NCI-H2196 treated with DMSO at 0.1 percent for 48 hours (cell line): Measurements from ENCODE around the gene LRRC8D.

Experiments
- DNase-seq: peaks from one replicate; lab custom pipeline; 2025; ENCODE audit not compliant: unreplicated experiment; lab: John Stamatoyannopoulos, UW

LRRC8D gene

GRCh38 chr1:89953131-89953626 is 132.3 kb downstream of the LRRC8D start:
- DNase-seq = no peak

- DNase-seq = no peak
Measured at GRCh38 chr1:89953929-89954328, 133.1 kb downstream of the LRRC8D start.

GRCh38 chr1:89954401-89954800 is 133.6 kb downstream of the LRRC8D start:
- DNase-seq = no peak

DNA sequence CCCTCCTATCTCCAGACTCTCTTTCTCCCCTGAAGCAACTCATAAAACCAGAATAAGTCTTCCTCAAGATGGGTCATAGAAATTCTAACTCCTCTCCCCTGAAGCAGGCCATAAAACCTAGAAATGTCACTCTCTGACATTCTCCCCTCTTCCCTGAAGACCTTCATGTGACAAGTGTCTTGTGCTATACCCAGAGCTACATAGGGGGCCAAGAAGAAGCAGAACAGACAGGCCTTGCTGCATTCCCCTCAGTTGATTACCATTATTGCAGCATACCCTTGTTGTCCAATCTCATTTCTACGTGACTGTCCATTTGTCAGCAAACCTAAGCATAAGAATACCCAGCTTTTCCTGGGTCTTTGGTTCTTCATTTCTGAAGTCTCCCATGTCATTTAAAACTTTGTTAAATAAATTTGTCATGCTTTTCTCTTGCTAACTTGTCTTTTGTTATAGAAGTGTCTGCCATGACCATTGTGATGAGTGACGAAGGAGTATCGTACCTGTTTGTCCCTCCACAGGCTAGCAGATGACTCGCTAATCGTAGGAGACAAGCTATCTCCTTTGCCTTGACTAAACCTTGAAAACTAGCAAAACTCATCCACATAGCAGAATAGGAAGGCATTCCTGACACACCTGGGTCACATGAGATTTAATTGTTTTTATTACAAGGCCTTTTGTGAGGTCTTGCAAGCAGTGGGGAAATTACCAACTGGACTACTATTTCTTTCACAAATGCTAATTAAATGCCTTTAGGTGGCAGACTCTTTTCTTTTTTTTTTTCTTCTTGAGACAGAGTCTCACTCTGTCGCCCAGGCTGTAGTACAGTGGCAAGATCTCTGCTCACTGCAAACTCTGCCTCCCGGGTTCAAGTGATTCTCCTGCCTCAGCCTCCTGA is 134.7 kb downstream of the LRRC8D start:
- DNase-seq = no peak

DNA sequence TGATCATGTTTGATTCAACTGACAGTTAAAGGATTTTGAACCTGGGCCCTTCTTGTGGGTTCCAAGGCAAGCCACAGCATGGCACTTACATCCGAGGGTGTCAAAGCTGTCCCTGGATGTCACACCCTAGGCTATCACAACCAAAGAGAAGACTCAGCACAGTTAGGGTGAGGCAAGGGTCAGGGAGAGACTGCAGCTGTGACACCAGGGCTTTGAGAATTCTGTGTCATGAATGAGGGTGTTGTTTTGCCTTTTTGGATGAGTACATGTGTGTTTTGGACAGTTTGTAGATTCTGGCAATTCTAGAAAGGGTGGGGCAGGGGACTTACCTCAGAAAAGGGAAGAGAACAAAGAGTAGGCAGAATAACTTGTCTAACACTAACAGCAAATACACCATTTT is 136.3 kb downstream of the LRRC8D start:
- DNase-seq = no peak

- DNase-seq = no peak
Measured at GRCh38 chr1:89958851-89959654, 138.2 kb downstream of the LRRC8D start.

DNA sequence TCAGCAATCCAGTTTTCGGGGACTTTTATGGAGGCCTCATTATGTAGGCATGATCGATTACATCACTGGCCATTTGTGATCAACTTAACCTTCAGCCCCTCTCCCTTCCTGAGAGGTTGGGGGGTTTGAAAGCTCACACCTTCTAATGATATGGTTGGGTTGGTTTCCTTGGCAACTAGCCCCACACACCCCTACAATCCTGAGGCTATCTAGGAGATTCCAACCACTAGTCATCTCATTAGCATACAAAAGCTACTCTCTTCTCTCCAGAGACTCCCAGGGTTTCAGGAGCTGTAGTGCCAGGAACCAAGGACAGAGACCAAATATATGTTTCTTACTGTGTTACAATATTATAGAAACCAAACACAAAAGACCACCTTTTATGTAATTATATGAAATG is 138.9 kb downstream of the LRRC8D start:
- DNase-seq = no peak

DNA sequence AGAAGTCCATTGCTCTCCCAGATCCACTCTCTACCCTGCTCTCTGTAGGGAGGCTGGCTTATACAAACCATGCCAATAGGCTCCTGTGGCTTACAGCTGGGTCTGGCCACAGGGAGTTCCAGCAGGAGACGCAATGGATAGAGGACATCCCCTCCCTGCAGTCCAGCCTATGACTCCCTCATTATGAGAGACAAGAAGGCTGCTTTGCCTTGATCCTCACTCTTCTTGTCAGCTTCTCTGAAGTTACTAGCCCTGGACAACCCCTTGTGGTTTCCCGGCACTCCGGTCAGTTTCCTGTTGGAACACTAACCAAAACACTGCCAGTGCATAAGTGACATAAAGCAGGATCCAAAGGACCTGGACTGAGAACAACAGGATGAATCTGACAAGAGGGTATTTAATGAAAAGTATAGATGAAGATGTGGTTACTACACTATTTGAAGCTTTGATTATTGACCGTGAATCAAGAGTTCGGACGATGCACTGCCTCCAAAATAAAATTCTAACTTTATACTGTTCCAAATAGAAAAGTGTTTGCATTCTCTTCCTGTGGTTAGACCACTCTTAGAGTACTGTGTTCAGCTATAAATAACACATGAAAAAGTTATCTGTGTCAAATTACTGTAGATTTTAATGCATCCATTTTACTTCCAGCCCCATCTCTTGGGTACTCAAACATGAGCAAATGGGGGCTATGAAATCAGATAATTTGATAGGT is 141.4 kb downstream of the LRRC8D start:
- DNase-seq = no peak

DNA sequence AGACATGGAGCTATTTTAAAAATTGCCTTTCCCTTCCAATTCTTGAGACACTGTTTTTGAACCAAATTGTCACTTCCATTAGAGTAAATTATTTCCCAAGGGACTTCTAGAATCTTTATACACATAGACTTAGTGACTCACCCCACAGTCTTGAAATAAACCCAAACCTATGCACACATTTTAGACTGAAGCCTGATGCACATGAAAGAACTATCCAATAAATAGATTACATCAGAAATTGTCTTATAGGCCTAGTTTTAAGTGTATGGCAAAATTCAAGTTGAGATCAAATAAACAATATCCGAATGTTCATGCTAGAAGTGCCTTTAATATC is 141.9 kb downstream of the LRRC8D start:
- DNase-seq = no peak

- DNase-seq = no peak
Measured at GRCh38 chr1:89965193-89965768, 144.4 kb downstream of the LRRC8D start.

- DNase-seq = no peak
Measured at GRCh38 chr1:89966656-89967055, 145.8 kb downstream of the LRRC8D start.

GRCh38 chr1:89971600-89971999 is 150.8 kb downstream of the LRRC8D start:
- DNase-seq = no peak

DNA sequence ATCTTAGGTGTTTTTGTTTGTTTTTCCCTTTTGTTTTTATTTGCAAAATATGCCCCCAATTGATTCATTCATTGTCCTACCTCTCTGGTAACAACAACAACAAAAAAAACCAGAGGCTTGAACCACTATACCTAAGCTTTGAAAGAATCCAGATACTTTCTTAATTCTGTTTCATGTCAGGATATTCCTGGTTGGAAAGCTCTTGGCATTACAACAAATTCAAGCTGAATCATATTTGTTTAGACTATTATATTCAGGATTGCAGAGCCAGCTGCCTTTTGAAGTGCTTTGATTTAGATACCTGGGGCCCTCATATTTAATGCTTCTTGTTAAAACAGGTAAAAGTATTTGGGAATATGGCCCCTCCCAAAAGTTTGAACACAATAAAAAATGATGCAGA is 151.2 kb downstream of the LRRC8D start:
- no peak for DNase-seq

DNA sequence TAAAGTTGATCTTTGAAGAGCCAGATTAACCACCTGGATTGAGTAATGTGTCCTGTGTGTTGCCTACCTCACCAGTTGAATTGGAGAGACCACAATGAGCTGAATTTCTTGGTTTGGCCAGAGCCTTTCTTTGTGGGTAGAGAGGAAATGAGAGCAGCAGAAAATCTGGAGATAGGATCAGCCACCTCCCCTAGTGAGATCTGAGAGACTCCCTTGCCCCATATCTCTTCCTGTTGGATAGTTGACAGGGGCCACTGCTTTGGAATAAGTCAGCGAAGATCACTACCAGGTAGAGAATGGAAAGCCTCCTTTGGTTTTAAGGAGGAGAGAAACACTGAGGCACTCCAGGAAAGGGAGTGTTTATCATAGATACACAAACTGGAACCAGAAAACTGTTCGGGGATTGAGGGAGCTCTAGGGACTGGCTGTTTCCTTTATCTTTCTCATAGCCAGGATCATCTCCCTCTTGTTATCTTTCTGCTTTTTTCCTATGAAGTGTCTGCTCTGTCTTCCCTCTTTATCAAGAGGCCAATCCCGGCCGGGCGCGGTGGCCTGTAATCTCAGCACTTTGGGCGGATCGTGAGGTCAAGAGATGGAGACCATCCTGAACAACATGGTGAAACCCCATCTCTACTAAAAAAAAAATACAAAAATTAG is 152.8 kb downstream of the LRRC8D start:
- no peak for DNase-seq

DNA sequence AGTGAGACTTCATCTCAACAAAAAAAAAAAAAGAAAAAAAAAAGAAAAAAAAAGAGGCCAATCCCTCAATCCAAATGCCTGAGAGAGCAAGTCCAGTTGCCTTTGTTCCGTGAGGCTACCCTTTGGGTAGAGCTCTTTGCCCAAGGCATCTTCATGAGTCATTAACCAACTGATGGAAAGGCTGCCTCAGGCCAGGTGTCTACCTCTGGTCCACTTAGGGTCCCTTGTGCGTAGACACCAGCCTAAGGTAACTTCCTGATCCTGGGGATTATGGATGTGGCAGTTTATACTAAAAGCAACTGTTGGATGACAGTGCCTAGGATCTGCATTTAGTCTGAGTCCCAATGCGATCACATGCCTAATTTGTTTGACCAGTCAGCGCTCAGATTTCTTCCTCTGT is 153.4 kb downstream of the LRRC8D start:
- no peak for DNase-seq

- no peak for DNase-seq
Measured at GRCh38 chr1:89974696-89975470, 154.1 kb downstream of the LRRC8D start.

- DNase-seq = no peak
Measured at GRCh38 chr1:89975540-89976125, 154.8 kb downstream of the LRRC8D start.

- DNase-seq = no peak
Measured at GRCh38 chr1:89978755-89979154, 157.9 kb downstream of the LRRC8D start.

- no peak for DNase-seq
Measured at GRCh38 chr1:89980605-89981004, 159.8 kb downstream of the LRRC8D start.
